ENCODE results near the gene RAP1GAP2. TPM values are rescaled to one million over a fixed set of nuclear protein-coding genes. Genes with fewer than 3 reads are reported as not detected.

The RAP1GAP2 gene
- total and polyA plus RNA-seq, 11 donors = 13.5 to 44.1 (median 34.3) TPM

DNA sequence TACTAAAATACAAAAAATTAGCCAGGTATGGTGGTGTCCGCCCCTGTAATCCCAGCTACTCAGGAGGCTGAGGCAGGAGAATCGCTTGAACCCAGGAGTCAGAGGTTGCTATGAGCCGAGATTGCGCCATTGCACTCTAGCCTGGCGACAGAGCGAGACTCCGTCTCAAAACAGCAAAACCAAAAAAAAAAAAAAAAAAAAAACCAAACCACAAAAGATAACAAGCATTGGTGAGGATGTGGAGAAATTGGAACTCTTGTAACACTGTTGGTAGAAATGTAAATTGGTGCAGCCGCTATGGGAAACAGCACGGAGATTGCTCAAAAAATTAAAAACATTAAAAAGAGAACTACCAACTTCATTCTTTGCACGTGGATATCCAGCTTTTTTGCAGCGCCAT lies 147.7 kb downstream of the RAP1GAP2 start:
- H3K9me3 ChIP-seq = no peaks in the 10 kb centered on the region
- no peak overlapping the region for H3K4me3 ChIP-seq
- intact Hi-C loops (cut with DNase I) = loop anchor here in 1 of 10 donors (5.0 kb wide), 1 partner anchor 38 kb away; no protein-coding TSS in a partner anchor
- H3K27me3 ChIP-seq = no peaks in the 10 kb centered on the region
- ATAC-seq (no peak), DNase-seq (no peak)
- peaks cover 0 to 28% (median 8%) of the 10 kb centered on the region in 12 donors for H3K4me1 ChIP-seq
- H3K27ac ChIP-seq = no peak overlapping the region
- TF ChIP-seq, protein P1, sequence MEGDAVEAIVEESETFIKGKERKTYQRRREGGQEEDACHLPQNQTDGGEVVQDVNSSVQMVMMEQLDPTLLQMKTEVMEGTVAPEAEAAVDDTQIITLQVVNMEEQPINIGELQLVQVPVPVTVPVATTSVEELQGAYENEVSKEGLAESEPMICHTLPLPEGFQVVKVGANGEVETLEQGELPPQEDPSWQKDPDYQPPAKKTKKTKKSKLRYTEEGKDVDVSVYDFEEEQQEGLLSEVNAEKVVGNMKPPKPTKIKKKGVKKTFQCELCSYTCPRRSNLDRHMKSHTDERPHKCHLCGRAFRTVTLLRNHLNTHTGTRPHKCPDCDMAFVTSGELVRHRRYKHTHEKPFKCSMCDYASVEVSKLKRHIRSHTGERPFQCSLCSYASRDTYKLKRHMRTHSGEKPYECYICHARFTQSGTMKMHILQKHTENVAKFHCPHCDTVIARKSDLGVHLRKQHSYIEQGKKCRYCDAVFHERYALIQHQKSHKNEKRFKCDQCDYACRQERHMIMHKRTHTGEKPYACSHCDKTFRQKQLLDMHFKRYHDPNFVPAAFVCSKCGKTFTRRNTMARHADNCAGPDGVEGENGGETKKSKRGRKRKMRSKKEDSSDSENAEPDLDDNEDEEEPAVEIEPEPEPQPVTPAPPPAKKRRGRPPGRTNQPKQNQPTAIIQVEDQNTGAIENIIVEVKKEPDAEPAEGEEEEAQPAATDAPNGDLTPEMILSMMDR (IDR thresholded peaks at IDR 0.05) = no peak
- no peak for TF ChIP-seq POLR2A (IDR thresholded peaks at IDR 0.05)
- no peaks in the 10 kb centered on the region for H3K36me3 ChIP-seq
- WGBS, 4 donors = 75 to 83% (median 83%) methylated on average over 11 of the region's 11 CpGs

DNA sequence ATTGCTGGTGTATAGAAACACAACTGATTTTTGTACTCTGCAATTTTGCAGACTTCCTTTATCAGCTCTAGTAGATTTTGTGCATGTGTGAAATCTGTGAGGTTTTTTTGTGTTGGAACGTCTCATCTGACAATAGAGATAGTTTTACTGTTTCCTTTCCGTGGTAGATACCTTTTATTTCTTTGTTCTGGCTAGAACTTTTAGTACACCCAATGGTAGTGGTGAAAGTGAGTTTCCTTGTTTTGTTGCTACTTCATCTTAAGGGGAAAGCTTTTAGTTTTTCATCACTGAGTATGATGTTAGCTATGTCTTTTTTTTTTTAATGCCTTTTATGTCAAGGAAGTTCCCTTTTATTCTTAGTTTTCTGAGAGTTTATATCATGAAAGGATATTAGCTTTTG lies 149.1 kb downstream of the RAP1GAP2 start:
- WGBS, 4 donors = 43 to 56% (median 52%) methylated on average over 2 of the region's 2 CpGs
- Histone ChIP-seq H3K27me3 (no peaks in the 10 kb centered on the region), H3K27ac (no peak overlapping the region), H3K9me3 (no peaks in the 10 kb centered on the region), H3K36me3 (no peaks in the 10 kb centered on the region), H3K4me3 (no peak overlapping the region), H3K4me1 (peaks cover 0 to 18% (median 5%) of the 10 kb centered on the region in 12 donors)
- intact Hi-C loops (cut with DNase I) = no loop called here
- no peak for ATAC-seq
- DNase-seq = no peak
- TF ChIP-seq, protein P1 (IDR thresholded peaks at IDR 0.05) = no peak
- TF ChIP-seq POLR2A (IDR thresholded peaks at IDR 0.05) = no peak

DNA sequence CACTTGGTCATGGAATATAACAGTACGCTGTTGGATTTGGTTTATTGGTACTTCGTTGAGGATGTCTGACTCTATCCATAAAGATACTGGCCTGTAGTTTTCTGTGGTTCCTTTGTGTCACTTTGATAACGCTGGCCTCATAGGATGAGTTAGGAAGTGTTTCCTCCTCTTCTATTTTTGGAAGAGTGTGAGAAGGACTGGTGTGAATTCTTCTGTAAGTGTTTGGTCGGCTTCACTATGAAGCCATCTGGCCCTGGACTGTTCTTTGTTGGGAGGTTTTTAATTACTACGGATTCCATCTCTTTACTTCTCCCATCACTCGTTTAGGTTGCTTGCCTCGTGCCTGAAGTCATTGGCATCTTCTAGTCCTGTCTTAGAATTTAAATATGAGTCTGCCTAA lies 149.9 kb downstream of the RAP1GAP2 start:
- H3K9me3 ChIP-seq = no peaks in the 10 kb centered on the region
- H3K27ac ChIP-seq = peak overlapping the region in 1 of 12 donors; percentile 2
- ATAC-seq = peak; percentile 23 to 68 (median 60)

DNA sequence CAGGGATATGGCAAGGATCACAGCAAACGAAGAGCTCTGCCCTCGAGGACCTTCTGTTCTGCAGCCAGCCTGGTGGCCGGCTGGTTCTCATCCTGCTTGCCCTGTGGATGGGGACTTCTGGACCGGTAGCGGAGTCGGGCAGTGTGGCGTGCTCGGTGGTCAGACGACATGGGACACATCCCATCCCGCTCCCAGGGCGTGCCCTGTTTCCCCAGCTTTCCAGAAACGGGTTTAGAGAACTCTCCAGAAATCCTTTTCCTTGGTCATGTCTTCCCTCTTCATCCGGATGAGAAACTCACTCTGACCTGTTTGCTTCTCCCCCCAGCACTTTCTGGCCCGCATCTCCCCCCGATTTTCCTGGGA lies 151.3 kb downstream of the RAP1GAP2 start:
- Histone ChIP-seq H3K27me3 (no peaks in the 10 kb centered on the region), H3K4me1 (peaks cover 0 to 14% (median 0%) of the 10 kb centered on the region in 12 donors), H3K9me3 (no peaks in the 10 kb centered on the region), H3K36me3 (no peaks in the 10 kb centered on the region), H3K27ac (no peak overlapping the region), H3K4me3 (no peak overlapping the region)
- ATAC-seq = no peak
- whole genome bisulfite sequencing, 4 donors = 85 to 89% (median 88%) methylated on average over 11 to 15 of the region's 15 CpGs
- TF ChIP-seq POLR2A (IDR thresholded peaks at IDR 0.05) = no peak
- DNase-seq = no peak
- intact Hi-C loops (cut with DNase I) = no loop called here

More for the DNA sequence above, 149.9 kb downstream of the RAP1GAP2 start:
- Histone ChIP-seq H3K4me1 (peaks cover 0 to 14% (median 0%) of the 10 kb centered on the region in 12 donors), H3K36me3 (no peaks in the 10 kb centered on the region), H3K27me3 (no peaks in the 10 kb centered on the region), H3K4me3 (no peak overlapping the region)
- 31 to 39% (median 34%) methylated on average over 7 of the region's 7 CpGs for WGBS, 4 donors
- TF ChIP-seq POLR2A (IDR thresholded peaks at IDR 0.05) = no peak
- TF ChIP-seq, protein P1 (IDR thresholded peaks at IDR 0.05) = no peak
- no peak for DNase-seq
- intact Hi-C loops (cut with DNase I) = no loop called here

DNA sequence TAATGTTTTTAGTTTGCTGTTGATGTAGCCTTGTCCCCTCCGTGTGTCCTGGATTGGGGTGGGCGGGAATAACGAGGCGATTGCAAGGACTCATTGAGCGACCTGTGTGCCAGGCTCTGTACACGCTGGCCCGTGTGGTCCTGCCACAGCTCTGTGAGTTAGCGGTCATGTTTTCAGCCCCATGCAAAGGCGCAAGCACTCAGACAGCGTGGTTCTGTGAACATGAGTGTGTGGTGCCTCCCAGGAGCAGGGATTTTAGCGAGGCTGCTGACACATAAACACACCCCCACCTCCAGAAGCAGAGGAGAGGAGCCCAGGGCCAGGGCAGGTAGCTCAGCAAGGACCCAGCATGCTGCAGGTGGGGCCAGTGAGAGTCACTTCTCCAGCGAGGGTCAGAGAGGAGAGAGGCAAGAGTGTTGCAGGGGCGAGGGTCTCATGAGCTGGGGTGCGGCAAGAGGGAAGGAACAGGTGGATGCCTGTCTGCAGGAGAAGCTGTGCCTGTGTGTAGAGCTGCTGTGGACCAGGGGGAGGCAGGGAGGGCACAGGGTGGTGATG lies 151.8 kb downstream of the RAP1GAP2 start:
- Histone ChIP-seq H3K27me3 (no peaks in the 10 kb centered on the region), H3K4me1 (peaks cover 0 to 14% (median 0%) of the 10 kb centered on the region in 12 donors), H3K36me3 (no peaks in the 10 kb centered on the region), H3K9me3 (no peaks in the 10 kb centered on the region), H3K27ac (no peak overlapping the region), H3K4me3 (no peak overlapping the region)
- TF ChIP-seq POLR2A (IDR thresholded peaks at IDR 0.05) = no peak
- TF ChIP-seq, protein P1 (IDR thresholded peaks at IDR 0.05) = no peak
- WGBS, 4 donors = 88 to 93% (median 90%) methylated on average over 14 of the region's 14 CpGs
- intact Hi-C loops (cut with DNase I) = no loop called here
- ATAC-seq (no peak), DNase-seq (no peak)

Measured in heart left ventricle (tissue), 16 donors.